Mesodermal cell (in vitro differentiated cells): Measurements from ENCODE around the gene ANXA6.

Experiments
- H3K27ac ChIP-seq: 2 replicates; pipeline ENCODE4 v1.7.0; 2013; ENCODE audit warnings: mild to moderate bottlenecking, low read depth, low read length, moderate library complexity; ENCODE audit not compliant: severe bottlenecking
- H3K36me3 ChIP-seq: 2 replicates; pipeline ENCODE4 v1.7.1; 2013; ENCODE audit warnings: mild to moderate bottlenecking, low read length, moderate library complexity; ENCODE audit not compliant: control insufficient read depth, insufficient read depth
- H3K4me1 ChIP-seq: one replicate; pipeline ENCODE4 v1.7.1; 2013; ENCODE audit warnings: mild to moderate bottlenecking, low read length; ENCODE audit not compliant: insufficient read depth, control insufficient read depth, poor library complexity, severe bottlenecking
- H3K4me3 ChIP-seq: 2 replicates; pipeline ENCODE4 v1.7.0; 2013; ENCODE audit warnings: low read length, control low read depth, mild to moderate bottlenecking; ENCODE audit not compliant: insufficient read depth, poor library complexity, severe bottlenecking; ENCODE audit errors: extremely low read depth
- H3K9me3 ChIP-seq: 2 replicates; pipeline ENCODE4 v1.7.1; 2013; ENCODE audit warnings: mild to moderate bottlenecking, low read length, moderate library complexity; ENCODE audit not compliant: control insufficient read depth
- WGBS, 2 experiments: methylation state at CpG; one replicate each; pipeline ENCODE4 v1.1.5; 2013; ENCODE audit warnings: missing lambda C conversion rate in 2 of 2; ENCODE audit not compliant: insufficient coverage in 2 of 2; 5-methylcytosine and 5-hydroxymethylcytosine counted together

The ANXA6 gene

DNA sequence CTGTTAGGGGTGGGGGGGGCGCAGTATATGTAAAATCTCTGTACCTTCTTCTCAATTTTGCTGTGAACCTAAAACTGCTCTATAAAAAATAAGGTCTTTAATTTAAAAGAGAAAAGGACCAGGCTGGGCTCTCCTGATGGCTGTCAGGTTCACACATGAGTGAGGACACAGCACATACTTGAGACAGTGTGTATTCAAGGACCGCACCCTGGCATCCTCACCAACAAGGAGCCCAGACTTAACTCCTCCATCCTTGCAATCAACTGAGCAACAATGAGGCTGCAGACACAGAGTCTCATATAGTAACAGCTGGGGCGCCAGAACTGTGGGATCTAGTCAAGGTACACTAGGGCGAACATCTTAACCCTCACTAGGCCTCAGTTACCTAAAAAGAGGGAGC lies 86.6 kb downstream of the ANXA6 start:
- Histone ChIP-seq H3K27ac (no peak overlapping the region), H3K9me3 (no peaks in the 10 kb centered on the region), H3K36me3 (peaks cover 10% of the 10 kb centered on the region), H3K4me1 (peaks cover 27% of the 10 kb centered on the region), H3K4me3 (no peak overlapping the region)
- 89 to 100% methylated on average over 1 to 3 of the region's 4 CpGs for WGBS, 2 experiments

DNA sequence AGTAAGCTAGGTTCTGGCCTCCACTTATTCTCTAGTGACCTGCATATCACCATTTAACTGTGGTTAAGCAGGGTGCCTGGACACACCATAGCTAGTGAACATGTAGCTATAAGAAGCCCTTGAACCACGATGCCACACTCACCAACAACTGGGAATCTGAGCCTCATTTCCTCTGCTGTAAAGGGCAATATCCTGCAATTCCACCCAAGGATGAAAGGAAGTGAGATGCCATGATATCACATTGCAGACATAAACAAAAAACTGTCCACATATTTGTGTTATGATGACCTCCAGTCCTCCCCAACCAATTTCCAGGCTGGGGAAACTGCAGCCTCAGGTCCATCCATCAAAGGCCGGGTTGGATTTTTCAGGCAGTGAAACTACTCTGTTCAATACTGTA lies 87.1 kb downstream of the ANXA6 start:
- 100% methylated on average over 1 of the region's 2 CpGs for WGBS, 2 experiments
- Histone ChIP-seq H3K4me1 (peaks cover 27% of the 10 kb centered on the region), H3K36me3 (peaks cover 10% of the 10 kb centered on the region), H3K27ac (no peak overlapping the region), H3K9me3 (no peaks in the 10 kb centered on the region), H3K4me3 (no peak overlapping the region)

GRCh38 chr5:151068433-151069197 lies 89.0 kb downstream of the ANXA6 start:
- H3K27ac ChIP-seq: peak overlapping the region; percentile 39
- peaks cover 42% of the 10 kb centered on the region for H3K4me1 ChIP-seq
- H3K36me3 ChIP-seq: peaks cover 9% of the 10 kb centered on the region
- 88 to 89% methylated on average over 7 to 10 of the region's 12 CpGs for WGBS, 2 experiments
- H3K9me3 ChIP-seq: no peaks in the 10 kb centered on the region
- no peak overlapping the region for H3K4me3 ChIP-seq

DNA sequence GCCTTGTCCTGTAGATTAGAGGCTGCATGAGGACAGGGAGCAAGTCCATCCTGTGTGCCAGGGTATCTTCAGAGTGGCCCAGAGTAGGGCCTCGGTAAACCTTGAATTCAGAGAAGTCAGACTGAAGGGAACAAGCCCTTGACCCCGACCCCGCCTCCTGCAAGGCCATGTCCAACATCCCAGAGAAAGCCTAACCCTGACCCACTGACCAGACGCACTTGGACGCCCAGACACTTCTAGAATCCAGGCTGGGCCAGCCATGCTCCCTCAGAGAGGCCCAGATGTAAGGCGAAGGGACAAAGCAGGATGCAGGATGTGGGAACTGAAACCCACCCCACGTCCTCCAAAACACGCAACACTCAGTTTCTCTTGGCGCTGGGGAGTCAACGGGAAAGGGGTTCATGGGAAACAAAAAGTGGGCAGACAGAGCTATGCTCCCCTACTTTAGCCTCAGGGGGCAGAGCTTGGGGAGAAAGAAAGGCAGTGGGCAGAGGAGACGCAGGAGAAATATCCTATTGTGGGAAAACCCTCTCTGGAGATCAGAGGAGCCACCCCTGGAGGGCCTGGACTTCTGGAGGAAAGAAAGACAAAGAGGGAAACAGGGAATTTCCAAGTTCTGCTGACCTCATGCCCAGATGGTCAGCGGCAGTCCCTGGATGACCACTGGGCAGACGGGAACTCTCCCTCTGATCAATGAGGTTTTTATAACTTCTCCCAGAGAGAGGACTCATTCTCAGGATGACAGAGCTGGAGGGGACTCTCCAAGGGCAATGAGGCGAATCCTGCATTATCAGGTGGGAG lies 89.7 kb downstream of the ANXA6 start:
- Histone ChIP-seq H3K4me1 (peaks cover 49% of the 10 kb centered on the region), H3K27ac (peak overlapping the region; percentile 39), H3K9me3 (no peaks in the 10 kb centered on the region), H3K4me3 (no peak overlapping the region), H3K36me3 (peaks cover 11% of the 10 kb centered on the region)
- 89 to 95% methylated on average over 10 of the region's 14 CpGs for WGBS, 2 experiments

DNA sequence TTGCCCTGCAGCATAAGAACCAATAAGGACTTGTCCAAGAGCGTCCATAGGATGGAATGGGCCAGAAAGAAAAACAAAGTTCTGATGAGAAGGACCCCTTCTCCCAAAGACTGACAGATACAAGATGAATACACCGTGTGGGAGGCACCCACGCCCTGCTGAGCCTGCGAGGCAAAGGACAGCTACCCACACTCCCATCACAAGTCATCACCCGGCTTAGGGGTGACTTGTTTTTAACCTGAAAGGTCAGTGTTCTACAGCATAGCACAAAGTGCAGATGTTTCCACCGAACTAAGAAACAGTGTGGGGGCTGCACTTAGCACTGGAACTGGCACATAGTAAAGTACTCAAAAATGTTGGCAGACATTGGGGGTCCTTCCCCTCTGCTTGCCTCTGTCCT lies 90.7 kb downstream of the ANXA6 start:
- no peak overlapping the region for H3K4me3 ChIP-seq
- 82 to 90% methylated on average over 3 to 4 of the region's 6 CpGs for WGBS, 2 experiments
- no peaks in the 10 kb centered on the region for H3K9me3 ChIP-seq
- no peak overlapping the region for H3K27ac ChIP-seq
- H3K4me1 ChIP-seq: peaks cover 47% of the 10 kb centered on the region
- peaks cover 20% of the 10 kb centered on the region for H3K36me3 ChIP-seq

- H3K27ac ChIP-seq: no peak overlapping the region
- peaks cover 33% of the 10 kb centered on the region for H3K36me3 ChIP-seq
- H3K4me1 ChIP-seq: peaks cover 43% of the 10 kb centered on the region
- no peak overlapping the region for H3K4me3 ChIP-seq
- no CpG with 5 or more reads among the region's 1 CpG for WGBS, 2 experiments
- H3K9me3 ChIP-seq: no peaks in the 10 kb centered on the region
Observed at GRCh38 chr5:151065609-151066008, 92.0 kb downstream of the ANXA6 start.

GRCh38 chr5:151064916-151065499 lies 92.6 kb downstream of the ANXA6 start:
- no peak overlapping the region for H3K4me3 ChIP-seq
- no peak overlapping the region for H3K27ac ChIP-seq
- WGBS, 2 experiments: 97 to 100% methylated on average over 11 of the region's 12 CpGs
- peaks cover 43% of the 10 kb centered on the region for H3K4me1 ChIP-seq
- H3K36me3 ChIP-seq: peaks cover 39% of the 10 kb centered on the region
- H3K9me3 ChIP-seq: no peaks in the 10 kb centered on the region

GRCh38 chr5:151063142-151063989 lies 94.2 kb downstream of the ANXA6 start:
- H3K4me1 ChIP-seq: peaks cover 34% of the 10 kb centered on the region
- peak overlapping the region; percentile 85 for H3K27ac ChIP-seq
- 89 to 96% methylated on average over 10 to 13 of the region's 17 CpGs for WGBS, 2 experiments
- H3K36me3 ChIP-seq: peaks cover 54% of the 10 kb centered on the region
- H3K9me3 ChIP-seq: no peaks in the 10 kb centered on the region
- no peak overlapping the region for H3K4me3 ChIP-seq

DNA sequence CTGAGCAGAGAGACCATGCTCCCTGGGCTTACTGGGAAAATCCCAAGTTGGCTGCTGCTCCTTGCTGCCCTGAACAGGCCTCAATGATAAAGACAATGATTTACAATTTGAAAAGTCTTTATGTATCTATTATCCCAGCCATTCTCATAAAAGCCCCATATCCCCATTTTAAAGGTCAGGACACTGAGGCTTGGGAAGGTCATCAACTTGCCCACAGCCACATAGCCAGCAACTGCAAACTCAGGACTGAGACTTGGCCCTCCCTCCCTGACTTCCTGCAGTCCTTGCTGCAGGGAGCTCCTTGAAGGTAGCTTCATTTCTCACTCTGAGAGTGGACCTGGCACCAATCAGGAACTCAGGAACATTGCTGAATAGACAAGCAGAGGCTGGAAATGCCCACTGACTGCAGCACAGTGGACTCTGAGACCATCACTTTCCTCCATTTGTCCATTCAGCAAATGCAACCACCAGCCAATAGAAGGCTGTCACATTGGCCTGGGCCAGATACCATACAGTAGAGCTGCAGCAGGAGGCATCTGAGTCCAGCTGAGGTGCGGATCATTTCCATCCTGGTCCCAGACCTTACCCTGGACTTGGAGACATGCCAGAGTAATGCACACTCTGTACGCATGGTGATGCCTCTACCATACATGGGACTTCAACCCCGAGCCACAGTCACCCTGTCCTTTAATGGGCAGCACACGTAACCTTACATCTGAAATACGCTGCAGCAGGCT lies 95.0 kb downstream of the ANXA6 start:
- H3K4me1 ChIP-seq: peaks cover 33% of the 10 kb centered on the region
- peak overlapping the region; percentile 85 for H3K27ac ChIP-seq
- H3K36me3 ChIP-seq: peaks cover 54% of the 10 kb centered on the region
- H3K4me3 ChIP-seq: no peak overlapping the region
- 94 to 98% methylated on average over 5 of the region's 5 CpGs for WGBS, 2 experiments
- no peaks in the 10 kb centered on the region for H3K9me3 ChIP-seq

DNA sequence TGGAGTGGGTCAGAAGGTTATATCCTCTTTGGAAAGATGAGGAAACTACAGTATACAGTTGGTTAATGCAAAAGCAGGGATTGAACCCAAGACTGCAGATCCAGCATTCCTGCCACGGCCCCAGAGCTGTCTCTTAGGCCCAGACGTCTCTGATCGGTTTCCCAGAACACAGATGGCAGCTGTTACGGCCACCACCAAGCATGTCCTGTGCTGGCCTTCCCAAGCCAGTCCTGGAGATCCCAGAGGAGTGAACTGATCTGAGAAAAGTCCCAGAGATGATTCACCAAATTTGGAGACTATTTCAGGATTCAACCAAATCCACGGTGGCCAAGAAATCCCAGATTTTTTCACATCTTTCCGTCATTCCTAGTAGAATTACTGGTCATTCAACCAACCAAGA lies 96.8 kb downstream of the ANXA6 start:
- no peak overlapping the region for H3K27ac ChIP-seq
- H3K4me3 ChIP-seq: no peak overlapping the region
- peaks cover 66% of the 10 kb centered on the region for H3K36me3 ChIP-seq
- no peaks in the 10 kb centered on the region for H3K9me3 ChIP-seq
- H3K4me1 ChIP-seq: peaks cover 28% of the 10 kb centered on the region
- WGBS, 2 experiments: 97 to 98% methylated on average over 6 of the region's 6 CpGs
